Epithelial cell of esophagus (primary cell): ENCODE measurements around the gene TBC1D19.

ENCODE experiments used
- DNase-seq: peaks from one replicate; pipeline ENCODE4 v3.0.0; 2010; ENCODE audit warnings: low read depth
- H3K4me3 ChIP-seq: 2 replicates; pipeline ENCODE4 v1.5.1; 2011; ENCODE audit warnings: mild to moderate bottlenecking, low read length, control low read depth
- TF ChIP-seq, protein P1 (sequence below): IDR thresholded peaks from 2 replicates; pipeline ENCODE4 v1.5.1; 2011; ENCODE audit warnings: low read depth, mild to moderate bottlenecking, low read length, control low read depth, inconsistent platforms; ENCODE audit not compliant: insufficient read depth; ENCODE audit errors: missing control alignments

The TBC1D19 gene

GRCh38 chr4:26803211-26803861 is 219.5 kb downstream of the TBC1D19 start:
- TF ChIP-seq, protein P1, sequence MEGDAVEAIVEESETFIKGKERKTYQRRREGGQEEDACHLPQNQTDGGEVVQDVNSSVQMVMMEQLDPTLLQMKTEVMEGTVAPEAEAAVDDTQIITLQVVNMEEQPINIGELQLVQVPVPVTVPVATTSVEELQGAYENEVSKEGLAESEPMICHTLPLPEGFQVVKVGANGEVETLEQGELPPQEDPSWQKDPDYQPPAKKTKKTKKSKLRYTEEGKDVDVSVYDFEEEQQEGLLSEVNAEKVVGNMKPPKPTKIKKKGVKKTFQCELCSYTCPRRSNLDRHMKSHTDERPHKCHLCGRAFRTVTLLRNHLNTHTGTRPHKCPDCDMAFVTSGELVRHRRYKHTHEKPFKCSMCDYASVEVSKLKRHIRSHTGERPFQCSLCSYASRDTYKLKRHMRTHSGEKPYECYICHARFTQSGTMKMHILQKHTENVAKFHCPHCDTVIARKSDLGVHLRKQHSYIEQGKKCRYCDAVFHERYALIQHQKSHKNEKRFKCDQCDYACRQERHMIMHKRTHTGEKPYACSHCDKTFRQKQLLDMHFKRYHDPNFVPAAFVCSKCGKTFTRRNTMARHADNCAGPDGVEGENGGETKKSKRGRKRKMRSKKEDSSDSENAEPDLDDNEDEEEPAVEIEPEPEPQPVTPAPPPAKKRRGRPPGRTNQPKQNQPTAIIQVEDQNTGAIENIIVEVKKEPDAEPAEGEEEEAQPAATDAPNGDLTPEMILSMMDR: no peak
- DNase-seq: peak; percentile 29
- no peak overlapping the region for H3K4me3 ChIP-seq

DNA sequence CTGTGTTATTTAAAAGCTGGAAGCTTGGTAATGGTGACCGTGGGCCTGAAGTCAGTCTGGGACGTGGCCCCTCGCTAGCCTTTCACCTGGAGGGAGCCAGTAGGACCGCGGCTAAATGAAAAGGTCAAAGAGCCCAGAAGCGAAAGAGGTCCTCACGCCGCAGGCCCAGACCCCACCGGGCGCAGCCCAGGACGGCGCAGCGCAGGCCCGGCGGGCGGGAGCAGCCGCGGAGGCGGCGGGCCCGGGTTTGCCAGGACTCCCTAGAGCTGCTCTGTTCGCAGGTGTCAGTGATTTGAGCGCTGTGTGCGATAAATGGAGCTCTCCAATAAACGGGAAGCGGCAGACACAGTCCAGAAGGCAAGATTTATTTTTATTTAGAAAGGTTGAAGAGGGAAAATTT is 220.6 kb downstream of the TBC1D19 start:
- TF ChIP-seq, protein P1: no peak
- no peak for DNase-seq
- H3K4me3 ChIP-seq: no peak overlapping the region

GRCh38 chr4:26804925-26805324 is 221.0 kb downstream of the TBC1D19 start:
- no peak for DNase-seq
- TF ChIP-seq, protein P1: no peak
- no peak overlapping the region for H3K4me3 ChIP-seq
